Hepatocyte (in vitro differentiated cells): ENCODE results near the gene MYOD1. TPM values are rescaled to one million over a fixed set of nuclear protein-coding genes. Genes with fewer than 3 reads are reported as not detected.

Experiments
- DNase-seq: peaks from one replicate; pipeline ENCODE4 v3.0.0-alpha.2; 2016; ENCODE audit warnings: low spot score
- H2AFZ ChIP-seq: fragments of 200-600 bp; sonication (generic); 2 replicates; pipeline ENCODE4 v1.6.0; 2016; ENCODE audit warnings: antibody characterized with exemption, mild to moderate bottlenecking
- H3K27ac ChIP-seq: fragments of 200-600 bp; sonication (generic); 2 replicates; pipeline ENCODE4 v1.5.1; 2016; ENCODE audit warnings: mild to moderate bottlenecking
- H3K27me3 ChIP-seq: fragments of 200-600 bp; sonication (generic); 2 replicates; pipeline ENCODE4 v1.6.1; 2016
- H3K36me3 ChIP-seq: fragments of 200-600 bp; sonication (generic); replicated peaks from 2 replicates; pipeline ENCODE4 v1.5.1; 2016; ENCODE audit warnings: low read depth; ENCODE audit not compliant: insufficient read depth
- H3K4me1 ChIP-seq: fragments of 200-600 bp; sonication (generic); 2 replicates; pipeline ENCODE4 v1.5.1; 2016; ENCODE audit warnings: mild to moderate bottlenecking, moderate library complexity; ENCODE audit not compliant: insufficient read depth
- H3K4me2 ChIP-seq: fragments of 200-600 bp; sonication (generic); 2 replicates; pipeline ENCODE4 v1.6.0; 2016
- H3K4me3 ChIP-seq: fragments of 200-600 bp; sonication (generic); 2 replicates; pipeline ENCODE4 v1.5.1; 2016; ENCODE audit warnings: mild to moderate bottlenecking
- H3K79me2 ChIP-seq: fragments of 200-600 bp; sonication (generic); 2 replicates; pipeline ENCODE4 v1.6.0; 2017; ENCODE audit warnings: mild to moderate bottlenecking
- H3K9me2 ChIP-seq: fragments of 200-600 bp; sonication (generic); replicated peaks from 2 replicates; pipeline ENCODE4 v1.6.0; 2017; ENCODE audit warnings: mild to moderate bottlenecking; ENCODE audit not compliant: insufficient read depth
- H3K9me3 ChIP-seq: fragments of 200-600 bp; sonication (generic); 2 replicates; pipeline ENCODE4 v1.5.1; 2016; ENCODE audit warnings: low read depth, mild to moderate bottlenecking
- H4K20me1 ChIP-seq: fragments of 200-600 bp; sonication (generic); 2 replicates; pipeline ENCODE4 v1.6.0; 2016; ENCODE audit warnings: mild to moderate bottlenecking; ENCODE audit not compliant: insufficient read depth, poor library complexity, severe bottlenecking
- EZH2 ChIP-seq: fragments of 200-600 bp; sonication (generic); IDR thresholded peaks from 2 replicates; pipeline ENCODE4 v1.6.1; 2016; ENCODE audit warnings: antibody characterized with exemption, mild to moderate bottlenecking, borderline replicate concordance
- EZH2phosphoT487 ChIP-seq: fragments of 200-600 bp; sonication (generic); IDR thresholded peaks from one replicate; pipeline ENCODE4 v1.6.1; 2018; ENCODE audit warnings: antibody characterized with exemption, mild to moderate bottlenecking, low read depth, moderate library complexity; ENCODE audit not compliant: unreplicated experiment, severe bottlenecking
- WGBS: methylation state at CpG from one replicate; pipeline ENCODE4 v1.1.6; 2016; ENCODE audit warnings: low lambda C conversion rate; ENCODE audit errors: missing lambda C conversion rate; 5-methylcytosine and 5-hydroxymethylcytosine counted together
- polyA plus RNA-seq: library from polyadenylated mRNA; unstranded; fragments of >200 nt; fragmentation: Nextera tagmentation; extraction: Ambion mirVana; gene quantifications from 2 replicates; pipeline ENCODE4 v1.2.1, GENCODE V29; 2016
- total RNA-seq: library from RNA; depleted of rRNA; stranded (reverse); fragments of >200 nt; gene quantifications from 2 replicates; pipeline ENCODE4 v1.2.3, GENCODE V29; 2014
- TF ChIP-seq, protein P1 (sequence below): fragments of 200-600 bp; sonication (generic); IDR thresholded peaks from 2 replicates; pipeline ENCODE4 v1.5.1; 2016; ENCODE audit warnings: antibody characterized with exemption, mild to moderate bottlenecking; ENCODE audit not compliant: poor library complexity

The MYOD1 gene
- total and polyA plus RNA-seq, 2 experiments from 2014 or later = not detected

- no peak for TF ChIP-seq EZH2phosphoT487
- TF ChIP-seq, protein P1, sequence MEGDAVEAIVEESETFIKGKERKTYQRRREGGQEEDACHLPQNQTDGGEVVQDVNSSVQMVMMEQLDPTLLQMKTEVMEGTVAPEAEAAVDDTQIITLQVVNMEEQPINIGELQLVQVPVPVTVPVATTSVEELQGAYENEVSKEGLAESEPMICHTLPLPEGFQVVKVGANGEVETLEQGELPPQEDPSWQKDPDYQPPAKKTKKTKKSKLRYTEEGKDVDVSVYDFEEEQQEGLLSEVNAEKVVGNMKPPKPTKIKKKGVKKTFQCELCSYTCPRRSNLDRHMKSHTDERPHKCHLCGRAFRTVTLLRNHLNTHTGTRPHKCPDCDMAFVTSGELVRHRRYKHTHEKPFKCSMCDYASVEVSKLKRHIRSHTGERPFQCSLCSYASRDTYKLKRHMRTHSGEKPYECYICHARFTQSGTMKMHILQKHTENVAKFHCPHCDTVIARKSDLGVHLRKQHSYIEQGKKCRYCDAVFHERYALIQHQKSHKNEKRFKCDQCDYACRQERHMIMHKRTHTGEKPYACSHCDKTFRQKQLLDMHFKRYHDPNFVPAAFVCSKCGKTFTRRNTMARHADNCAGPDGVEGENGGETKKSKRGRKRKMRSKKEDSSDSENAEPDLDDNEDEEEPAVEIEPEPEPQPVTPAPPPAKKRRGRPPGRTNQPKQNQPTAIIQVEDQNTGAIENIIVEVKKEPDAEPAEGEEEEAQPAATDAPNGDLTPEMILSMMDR = no peak
- TF ChIP-seq EZH2 = no peak
- H4K20me1 ChIP-seq = no peaks in the 10 kb centered on the region
- H3K4me3 ChIP-seq = no peak overlapping the region
- H3K36me3 ChIP-seq = no peaks in the 10 kb centered on the region
- H3K27ac ChIP-seq = no peak overlapping the region
- WGBS = 91% methylated on average over 7 of the region's 7 CpGs
- H3K79me2 ChIP-seq = no peaks in the 10 kb centered on the region
- no peak overlapping the region for H3K4me2 ChIP-seq
- H3K4me1 ChIP-seq = no peaks in the 10 kb centered on the region
- no peak for DNase-seq
- no peaks in the 10 kb centered on the region for H3K9me3 ChIP-seq
- H3K27me3 ChIP-seq = no peaks in the 10 kb centered on the region
- no peaks in the 10 kb centered on the region for H3K9me2 ChIP-seq
- no peak overlapping the region for H2AFZ ChIP-seq
Observed at GRCh38 chr11:17767301-17767885, 48.0 kb downstream of the MYOD1 start.

- Histone ChIP-seq H3K4me3 (no peak overlapping the region), H2AFZ (no peak overlapping the region), H3K27me3 (no peaks in the 10 kb centered on the region), H3K27ac (no peak overlapping the region), H3K79me2 (no peaks in the 10 kb centered on the region), H3K4me1 (no peaks in the 10 kb centered on the region), H3K9me3 (no peaks in the 10 kb centered on the region), H4K20me1 (no peaks in the 10 kb centered on the region), H3K36me3 (no peaks in the 10 kb centered on the region), H3K9me2 (no peaks in the 10 kb centered on the region), H3K4me2 (no peak overlapping the region)
- no peak for DNase-seq
- WGBS = 100% methylated on average over 2 of the region's 2 CpGs
- no peak for TF ChIP-seq EZH2
- TF ChIP-seq EZH2phosphoT487 = no peak
- TF ChIP-seq, protein P1 = no peak
Observed at GRCh38 chr11:17767914-17768313, 48.5 kb downstream of the MYOD1 start.

GRCh38 chr11:17768547-17768946 is 49.2 kb downstream of the MYOD1 start:
- Histone ChIP-seq H2AFZ (no peak overlapping the region), H3K4me3 (no peak overlapping the region), H3K4me2 (no peak overlapping the region), H4K20me1 (no peaks in the 10 kb centered on the region), H3K27ac (no peak overlapping the region), H3K27me3 (no peaks in the 10 kb centered on the region), H3K9me2 (no peaks in the 10 kb centered on the region), H3K36me3 (no peaks in the 10 kb centered on the region), H3K9me3 (no peaks in the 10 kb centered on the region), H3K4me1 (no peaks in the 10 kb centered on the region), H3K79me2 (no peaks in the 10 kb centered on the region)
- WGBS = 100% methylated on average over 4 of the region's 7 CpGs
- no peak for DNase-seq
- TF ChIP-seq EZH2phosphoT487 (no peak), EZH2 (no peak)
- TF ChIP-seq, protein P1 = no peak
